ENCODE data around the gene CAMK1G. TPM values are rescaled to one million over a fixed set of nuclear protein-coding genes. Genes with fewer than 3 reads are reported as not detected.

Gene CAMK1G
- 4.4 TPM for total RNA-seq

DNA sequence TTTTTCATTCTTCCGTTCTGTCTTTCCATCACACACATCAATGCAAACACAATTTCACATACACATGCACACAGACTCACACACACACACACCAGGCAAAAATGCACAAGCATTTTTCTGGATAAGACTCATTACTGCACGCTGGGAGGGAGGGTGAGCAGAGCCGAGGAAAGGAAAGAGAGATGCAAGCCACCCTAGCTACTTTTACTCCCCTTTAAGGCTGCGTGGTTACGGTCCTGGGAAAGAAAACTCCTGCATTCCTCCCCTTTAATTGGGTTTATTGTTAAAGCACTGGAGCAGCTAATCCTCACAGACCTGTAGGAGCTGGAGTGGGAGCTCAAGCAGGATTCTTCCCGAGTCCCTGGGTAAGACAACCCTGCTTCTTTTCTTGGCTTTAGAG, at the start of gene CAMK1G:
Gene CAMK1G, plus strand, starts transcription at position 307 of the 400 bp plus-strand sequence. CDS start 11,270 bp downstream, outside the sequence.

DNA sequence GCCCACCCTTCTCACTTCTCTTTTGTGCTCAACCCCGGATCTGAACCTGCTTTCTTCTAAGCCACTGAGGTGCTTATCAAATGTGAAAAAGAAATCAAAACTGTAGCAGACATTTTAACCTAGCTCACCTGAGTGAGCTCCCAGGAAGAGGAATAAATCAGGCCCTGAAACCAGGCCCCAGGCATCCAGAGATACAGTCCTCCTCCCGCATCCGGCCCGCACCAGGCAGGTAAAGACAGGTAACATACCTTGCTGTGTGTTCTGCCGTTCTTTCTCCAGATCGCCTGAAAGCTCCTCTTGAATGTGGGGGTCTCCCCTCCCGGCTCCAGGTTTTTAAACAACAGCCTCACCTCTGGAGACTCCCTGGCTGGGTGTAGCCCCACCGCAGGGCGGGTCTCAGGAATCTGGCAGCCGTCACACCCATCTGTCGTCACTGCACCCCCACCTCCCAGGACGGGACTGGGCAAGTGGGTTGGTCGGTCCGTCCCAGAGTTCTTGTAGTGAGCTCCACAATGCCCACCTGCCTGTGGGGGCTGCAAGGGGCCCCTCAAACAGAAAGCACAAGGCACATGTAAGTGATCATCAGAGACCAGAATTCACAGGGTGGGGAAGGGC, 68.7 kb downstream of the CAMK1G start, which contains the start of gene LAMB3:
Gene LAMB3, minus strand, starts transcription at position 305 of the 615 bp plus-strand sequence. CDS start 1,481 bp downstream, outside the sequence.

Other genes with a start within 250 kb of the CAMK1G start
- gene LAMB3, start 68.7 kb downstream of the CAMK1G start, total RNA-seq: 7.8 TPM
- gene G0S2, start 91.7 kb downstream of the CAMK1G start, total RNA-seq: 2.1 TPM
- 0.46 TPM for gene HSD11B1, start 121.1 kb downstream of the CAMK1G start, total RNA-seq
- 0.46 TPM for gene TRAF3IP3, start 172.3 kb downstream of the CAMK1G start, total RNA-seq
- 3.7 TPM for gene C1orf74, start 200.8 kb downstream of the CAMK1G start, total RNA-seq
- 2.1 TPM for gene IRF6, start 222.4 kb downstream of the CAMK1G start, total RNA-seq
- 9.5 TPM for gene UTP25, start 244.3 kb downstream of the CAMK1G start, total RNA-seq